ENCODE measurements around the gene POU2F1. TPM values are rescaled to one million over a fixed set of nuclear protein-coding genes. Genes with fewer than 3 reads are reported as not detected.

The POU2F1 gene
- total and polyA plus RNA-seq, 12 donors = 3.2 to 52.5 (median 12.6) TPM

GRCh38 chr1:167294528-167294927 is 73.8 kb downstream of the POU2F1 start:
- no peaks in the 10 kb centered on the region for H3K36me3 ChIP-seq (replicated peaks in 1 of 2)
- 80 to 86% (median 83%) methylated on average over 2 of the region's 2 CpGs for WGBS, 4 donors
- no peaks in the 10 kb centered on the region for H3K9me3 ChIP-seq (replicated peaks in 1 of 3)
- peaks cover 51 to 65% of the 10 kb centered on the region in 2 donors for H3K4me1 ChIP-seq (replicated peaks in 1 of 2)
- H3K4me3 ChIP-seq = no peak overlapping the region
- no peak for TF ChIP-seq POLR2A (IDR thresholded peaks at IDR 0.05)
- no peak for TF ChIP-seq CTCF (IDR thresholded peaks at IDR 0.05)
- DNase-seq = no peak
- H3K27ac ChIP-seq = no peak overlapping the region
- no peaks in the 10 kb centered on the region for H3K27me3 ChIP-seq
- intact Hi-C loops (cut with DNase I) = no loop called here

DNA sequence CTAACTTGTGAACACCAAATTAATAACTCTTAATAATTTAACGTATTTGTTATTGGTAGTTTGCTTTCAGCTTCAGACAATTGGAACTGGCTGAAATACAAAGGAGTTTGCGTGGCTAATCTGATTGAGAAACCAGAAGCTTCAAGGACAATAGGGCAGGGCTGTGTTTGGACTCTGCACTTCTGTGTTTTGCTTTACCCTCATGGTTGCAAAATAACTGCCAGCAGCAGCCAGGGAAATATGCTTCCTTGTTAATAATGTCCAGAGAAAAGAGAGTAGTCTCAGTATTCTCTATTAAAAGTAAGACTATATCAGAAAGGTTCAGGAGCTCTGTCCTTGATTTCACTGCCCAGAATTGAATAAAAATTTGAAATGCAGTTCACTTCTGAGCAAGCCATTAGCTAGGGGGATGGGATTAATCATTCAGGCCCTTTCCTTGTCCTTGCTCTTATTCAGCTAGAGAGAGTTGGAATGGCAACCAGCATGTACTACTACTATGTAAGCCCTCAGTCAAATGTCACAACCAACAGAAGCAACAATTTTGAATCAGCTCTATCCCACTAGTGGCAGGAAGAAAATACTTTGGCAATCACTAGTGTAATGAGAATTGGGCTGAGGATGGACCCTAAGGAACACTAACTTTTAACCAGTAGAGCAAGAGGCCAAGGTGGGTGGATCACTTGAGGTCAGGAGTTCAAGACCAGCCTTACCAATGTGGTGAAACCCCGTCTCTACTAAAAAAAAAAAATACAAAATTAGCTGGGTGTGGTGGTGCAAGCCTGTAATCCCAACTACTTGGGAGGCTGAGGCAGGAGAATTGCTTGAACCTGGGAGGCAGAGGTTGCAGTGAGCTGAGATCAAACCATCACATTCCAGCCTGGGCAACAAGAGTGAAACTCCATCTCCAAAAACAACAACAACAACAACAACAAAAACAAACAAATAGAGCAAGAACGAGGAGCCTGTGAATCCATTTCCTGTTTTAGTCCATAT is 76.8 kb downstream of the POU2F1 start:
- Histone ChIP-seq H3K27ac (peak overlapping the region; percentile 19 to 77 (median 71)), H3K9me3 (replicated peaks in 1 of 3) (no peaks in the 10 kb centered on the region), H3K4me1 (replicated peaks in 1 of 2) (peaks cover 35 to 39% of the 10 kb centered on the region in 2 donors), H3K36me3 (replicated peaks in 1 of 2) (no peaks in the 10 kb centered on the region), H3K4me3 (peak overlapping the region in 1 of 4 donors; percentile 5), H3K27me3 (no peaks in the 10 kb centered on the region)
- DNase-seq = peak in 6 of 7 donors; percentile 63 to 80 (median 72)
- no peak for TF ChIP-seq POLR2A (IDR thresholded peaks at IDR 0.05)
- TF ChIP-seq CTCF (IDR thresholded peaks at IDR 0.05) = no peak
- WGBS, 4 donors = 17 to 30% (median 23%) methylated on average over 4 of the region's 4 CpGs
- intact Hi-C loops (cut with DNase I) = no loop called here

DNA sequence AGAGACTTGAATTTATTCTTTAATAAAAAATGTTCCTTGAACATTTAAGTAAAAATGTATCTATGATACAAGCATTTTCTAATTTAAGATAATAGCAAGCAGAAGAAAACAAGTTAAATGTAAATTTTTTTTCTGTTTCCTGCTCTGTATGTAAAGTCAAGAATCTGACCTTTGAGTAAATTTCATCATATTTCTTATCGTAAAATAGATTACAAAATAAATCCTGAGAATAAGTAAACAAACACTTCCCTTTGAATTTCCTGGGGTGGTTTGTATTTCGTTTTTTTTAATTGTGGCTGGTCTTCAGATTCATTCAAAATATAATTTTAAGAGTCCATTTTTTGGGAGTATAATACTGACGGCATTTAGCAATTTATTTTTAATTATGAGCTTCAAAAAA is 77.6 kb downstream of the POU2F1 start:
- TF ChIP-seq CTCF (IDR thresholded peaks at IDR 0.05) = no peak
- TF ChIP-seq POLR2A (IDR thresholded peaks at IDR 0.05) = no peak
- Histone ChIP-seq H3K36me3 (replicated peaks in 1 of 2) (no peaks in the 10 kb centered on the region), H3K27ac (peak overlapping the region in 4 of 5 donors; percentile 19 to 77 (median 66)), H3K4me1 (replicated peaks in 1 of 2) (peaks cover 35 to 39% of the 10 kb centered on the region in 2 donors), H3K4me3 (no peak overlapping the region), H3K27me3 (no peaks in the 10 kb centered on the region), H3K9me3 (replicated peaks in 1 of 3) (no peaks in the 10 kb centered on the region)
- intact Hi-C loops (cut with DNase I) = no loop called here
- 21 to 27% (median 24%) methylated on average over 3 of the region's 3 CpGs for WGBS, 4 donors
- DNase-seq = no peak

- H3K9me3 ChIP-seq (replicated peaks in 1 of 3) = no peaks in the 10 kb centered on the region
- no peaks in the 10 kb centered on the region for H3K27me3 ChIP-seq
- peaks cover 27 to 47% of the 10 kb centered on the region in 2 donors for H3K4me1 ChIP-seq (replicated peaks in 1 of 2)
- DNase-seq = no peak
- no peak overlapping the region for H3K27ac ChIP-seq
- WGBS, 4 donors = 85 to 94% (median 91%) methylated on average over 1 of the region's 1 CpG
- H3K36me3 ChIP-seq (replicated peaks in 1 of 2) = no peaks in the 10 kb centered on the region
- TF ChIP-seq CTCF (IDR thresholded peaks at IDR 0.05) (no peak), POLR2A (IDR thresholded peaks at IDR 0.05) (no peak)
- no peak overlapping the region for H3K4me3 ChIP-seq
- intact Hi-C loops (cut with DNase I) = no loop called here
Measured at GRCh38 chr1:167301355-167301754, 80.7 kb downstream of the POU2F1 start.

Data from adrenal gland (tissue), 12 donors.